A673 (cell line): ENCODE measurements around the gene ZNF554. TPM values are rescaled to one million over a fixed set of nuclear protein-coding genes. Genes with fewer than 3 reads are reported as not detected.

Experiments
- BruUV-seq: library from RNA; stranded (reverse); fragments of 400-500 nt; replicated peaks from 2 replicates; lab custom pipeline; 2021; lab: Mats Ljungman, UMichigan
- CTCF ChIA-PET: fragments of 300-600 bp; sonication (Branson Sonifier 250); formaldehyde crosslinking; loops from one replicate; lab custom pipeline; 2022; ENCODE audit warnings: antibody characterized with exemption; lab: Charles Lee
- POLR2A ChIA-PET: fragments of 300-600 bp; sonication (Branson Sonifier 250); formaldehyde crosslinking; loops from one replicate; lab custom pipeline; 2022; ENCODE audit warnings: antibody characterized with exemption; ENCODE audit not compliant: low non-redundant PET; lab: Charles Lee
- DNase-seq: peaks from one replicate; pipeline ENCODE4 v3.0.0-alpha.2; 2015; ENCODE audit warnings: low spot score
- H3K27ac ChIP-seq: fragments of 200-600 bp; sonication (generic); 2 replicates; pipeline ENCODE4 v1.5.1; 2016; ENCODE audit warnings: mixed run types, low read depth, mild to moderate bottlenecking, mixed read lengths, antibody characterized with exemption, low read length; ENCODE audit not compliant: poor library complexity, severe bottlenecking
- H3K27me3 ChIP-seq: fragments of 200-600 bp; sonication (generic); replicated peaks from 2 replicates; pipeline ENCODE4 v1.6.1; 2017; ENCODE audit warnings: mixed run types, low read depth, mild to moderate bottlenecking, mixed read lengths, antibody characterized with exemption, low read length; ENCODE audit not compliant: insufficient read depth, poor library complexity
- H3K36me3 ChIP-seq: fragments of 200-600 bp; sonication (generic); 2 replicates; pipeline ENCODE4 v1.6.1; 2016; ENCODE audit warnings: mixed run types, mild to moderate bottlenecking, mixed read lengths, antibody characterized with exemption, low read length; ENCODE audit not compliant: insufficient read depth, poor library complexity, severe bottlenecking
- H3K4me1 ChIP-seq: fragments of 200-600 bp; sonication (generic); 2 replicates; pipeline ENCODE4 v1.6.1; 2017; ENCODE audit warnings: mixed run types, mild to moderate bottlenecking, mixed read lengths, antibody characterized with exemption, low read length; ENCODE audit not compliant: insufficient read depth, poor library complexity, severe bottlenecking
- H3K4me3 ChIP-seq: fragments of 200-600 bp; sonication (generic); 2 replicates; pipeline ENCODE4 v1.5.1; 2016; ENCODE audit warnings: low read depth, mixed run types, mild to moderate bottlenecking, mixed read lengths, low read length; ENCODE audit not compliant: poor library complexity, severe bottlenecking
- H3K9me3 ChIP-seq: fragments of 200-600 bp; sonication (generic); 2 replicates; pipeline ENCODE4 v1.6.1; 2016; ENCODE audit warnings: mixed run types, low read depth, mild to moderate bottlenecking, mixed read lengths, antibody characterized with exemption, low read length; ENCODE audit not compliant: poor library complexity, severe bottlenecking
- CTCF ChIP-seq: fragments of 300-800, 200-600 bp; sonication (generic); conservative IDR thresholded peaks from 2 replicates; pipeline ENCODE4 v1.5.1; 2017; ENCODE audit warnings: low read depth, mild to moderate bottlenecking, antibody characterized with exemption, low read length, moderate library complexity, mixed read lengths
- EZH2 ChIP-seq: fragments of 200-600 bp; sonication (generic); IDR thresholded peaks from 2 replicates; pipeline ENCODE4 v1.6.1; 2017; ENCODE audit warnings: borderline replicate concordance, low read depth, mild to moderate bottlenecking, mixed read lengths, antibody characterized with exemption, low read length; ENCODE audit not compliant: poor library complexity, severe bottlenecking
- intact Hi-C: fragments of 100-400 bp; cut with micrococcal nuclease; formaldehyde crosslinking; loops from one replicate; pipeline ENCODE4 v1.10.0; 2022; ENCODE audit not compliant: unreplicated experiment
- total RNA-seq: library from RNA; stranded (reverse); gene quantifications from 2 replicates; pipeline ENCODE4 v1.2.3, GENCODE V29; 2021

ZNF554 gene
- total RNA-seq, 1 experiment from 2014 or later, result 3.5 TPM

GRCh38 chr19:2795827-2796658 lies 23.6 kb upstream of the ZNF554 start:
- Histone ChIP-seq H3K36me3 (peaks cover 50% of the 10 kb centered on the region), H3K4me1 (no peaks in the 10 kb centered on the region), H3K27ac (no peak overlapping the region), H3K27me3 (no peaks in the 10 kb centered on the region), H3K9me3 (no peaks in the 10 kb centered on the region), H3K4me3 (no peak overlapping the region)
- intact Hi-C loops, result no loop called here
- no peak for TF ChIP-seq CTCF
- no peak for TF ChIP-seq EZH2
- CTCF ChIA-PET, result interaction anchor here (0.6 kb wide), 1 partner anchor 432 kb away, joined by 7 read pairs; no protein-coding TSS in a partner anchor
- POLR2A ChIA-PET, result no interaction called here
- BruUV-seq, result no TSS peak
- DNase-seq, result no peak

GRCh38 chr19:2796659-2797266 lies 22.9 kb upstream of the ZNF554 start:
- TF ChIP-seq EZH2 (no peak), CTCF (no peak)
- no peak overlapping the region for H3K27ac ChIP-seq
- no peaks in the 10 kb centered on the region for H3K9me3 ChIP-seq
- intact Hi-C loops, result no loop called here
- CTCF ChIA-PET, result no interaction called here
- H3K4me1 ChIP-seq, result no peaks in the 10 kb centered on the region
- BruUV-seq, result no TSS peak
- H3K27me3 ChIP-seq, result no peaks in the 10 kb centered on the region
- H3K36me3 ChIP-seq, result peaks cover 50% of the 10 kb centered on the region
- POLR2A ChIA-PET, result no interaction called here
- no peak for DNase-seq
- H3K4me3 ChIP-seq, result no peak overlapping the region

- CTCF ChIA-PET, result no interaction called here
- no TSS peak for BruUV-seq
- intact Hi-C loops, result no loop called here
- no peak overlapping the region for H3K27ac ChIP-seq
- H3K27me3 ChIP-seq, result no peaks in the 10 kb centered on the region
- H3K9me3 ChIP-seq, result no peaks in the 10 kb centered on the region
- H3K4me3 ChIP-seq, result no peak overlapping the region
- no peaks in the 10 kb centered on the region for H3K4me1 ChIP-seq
- TF ChIP-seq CTCF (no peak), EZH2 (no peak)
- POLR2A ChIA-PET, result no interaction called here
- DNase-seq, result no peak
- H3K36me3 ChIP-seq, result peaks cover 50% of the 10 kb centered on the region
Measured at GRCh38 chr19:2797280-2797679, 22.4 kb upstream of the ZNF554 start.
